ENCODE measurements around the gene TSPAN11.

DNA sequence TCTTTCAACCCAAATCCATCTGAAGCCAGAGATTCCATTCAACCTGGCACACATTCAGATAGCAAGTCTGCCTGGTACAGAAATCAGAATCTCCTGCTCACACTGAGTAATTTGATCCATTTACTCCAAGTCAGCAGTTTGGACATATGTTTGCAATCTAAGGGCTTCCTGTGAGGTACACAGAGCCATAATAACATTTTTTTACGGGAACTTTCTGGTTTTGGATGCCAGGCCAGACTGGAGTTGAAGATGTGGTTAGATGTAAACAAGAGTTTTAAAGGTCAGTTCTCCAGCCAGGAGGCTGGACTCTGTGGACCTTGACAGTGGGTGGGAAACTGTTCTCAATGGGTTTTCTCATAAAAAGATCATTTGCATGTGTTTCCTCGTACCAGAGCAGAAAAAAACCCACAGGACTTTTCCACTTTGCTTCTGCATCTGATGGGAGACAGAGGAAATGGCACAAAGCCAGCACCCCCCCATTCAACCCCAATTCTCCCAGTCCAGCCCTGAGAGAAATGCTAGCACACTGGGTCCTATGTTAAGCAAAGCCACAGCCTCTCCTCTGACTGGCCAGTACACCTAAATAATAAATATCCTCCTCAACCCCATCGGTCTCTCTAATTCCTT is 17.7 kb upstream of the TSPAN11 start:
- no peak for TF ChIP-seq EZH2 (IDR thresholded peaks at IDR 0.05)
- TF ChIP-seq POLR2AphosphoS5 (IDR thresholded peaks at IDR 0.05; ENCODE audit: borderline replicate concordance, low read depth, low read length), result peak; percentile 84
- peak; percentile 42 for TF ChIP-seq FOXP2 (optimal IDR thresholded peaks at IDR 0.05; ENCODE audit: control extremely low read depth, extremely low read length, insufficient read depth)
